GM12875 (cell line): Measurements from ENCODE around the gene FIBP.

ENCODE experiments used
- H3K4me3 ChIP-seq: one replicate; pipeline ENCODE4 v1.5.1; 2011; ENCODE audit warnings: low read depth, low read length, control low read depth
- TF ChIP-seq, protein P1 (sequence below): IDR thresholded peaks from 2 replicates; pipeline ENCODE4 v1.5.1; 2011; ENCODE audit warnings: low read depth, mild to moderate bottlenecking, control low read depth, inconsistent platforms, low read length, moderate library complexity, borderline replicate concordance; ENCODE audit not compliant: insufficient read depth

The FIBP gene

DNA sequence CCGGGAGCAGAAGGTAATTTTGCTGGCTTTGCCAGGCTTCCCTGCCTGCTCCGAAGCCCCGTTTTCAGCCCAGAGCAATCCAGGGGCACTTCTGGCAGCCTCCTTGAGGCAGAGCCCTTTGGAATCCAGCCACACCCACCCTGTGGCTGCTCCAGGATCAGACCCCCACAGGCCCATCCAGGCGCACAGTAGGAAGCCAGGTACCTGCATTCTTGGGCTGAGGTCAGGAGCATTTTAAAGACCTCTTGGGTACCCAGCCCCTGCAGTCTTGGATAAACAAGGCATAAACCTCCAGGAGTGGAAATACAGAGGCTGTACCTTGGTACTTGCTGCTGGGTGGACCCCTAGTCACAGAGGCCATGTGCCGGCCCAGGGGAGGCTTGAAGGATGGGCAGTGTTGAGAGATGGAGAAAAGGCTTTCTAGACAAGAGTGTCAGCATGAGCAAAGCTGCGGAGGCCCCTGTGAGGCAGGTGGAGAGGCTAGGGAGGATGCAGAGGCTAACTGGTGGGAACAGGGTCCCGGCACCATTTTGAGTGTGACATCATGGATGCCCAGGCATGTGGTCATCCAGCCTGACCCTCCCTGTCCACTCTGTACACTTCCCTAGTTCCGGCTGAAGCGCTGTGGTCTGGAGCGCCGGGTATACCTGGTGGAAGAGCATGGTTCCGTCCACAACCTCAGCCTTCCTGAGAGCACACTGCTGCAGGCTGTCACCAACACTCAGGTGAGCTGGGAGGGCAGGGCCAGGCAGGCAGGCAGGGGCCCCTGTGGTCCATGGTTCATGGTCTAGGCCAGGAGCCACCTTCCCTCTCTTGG lies 24.2 kb downstream of the FIBP start:
- TF ChIP-seq, protein P1, sequence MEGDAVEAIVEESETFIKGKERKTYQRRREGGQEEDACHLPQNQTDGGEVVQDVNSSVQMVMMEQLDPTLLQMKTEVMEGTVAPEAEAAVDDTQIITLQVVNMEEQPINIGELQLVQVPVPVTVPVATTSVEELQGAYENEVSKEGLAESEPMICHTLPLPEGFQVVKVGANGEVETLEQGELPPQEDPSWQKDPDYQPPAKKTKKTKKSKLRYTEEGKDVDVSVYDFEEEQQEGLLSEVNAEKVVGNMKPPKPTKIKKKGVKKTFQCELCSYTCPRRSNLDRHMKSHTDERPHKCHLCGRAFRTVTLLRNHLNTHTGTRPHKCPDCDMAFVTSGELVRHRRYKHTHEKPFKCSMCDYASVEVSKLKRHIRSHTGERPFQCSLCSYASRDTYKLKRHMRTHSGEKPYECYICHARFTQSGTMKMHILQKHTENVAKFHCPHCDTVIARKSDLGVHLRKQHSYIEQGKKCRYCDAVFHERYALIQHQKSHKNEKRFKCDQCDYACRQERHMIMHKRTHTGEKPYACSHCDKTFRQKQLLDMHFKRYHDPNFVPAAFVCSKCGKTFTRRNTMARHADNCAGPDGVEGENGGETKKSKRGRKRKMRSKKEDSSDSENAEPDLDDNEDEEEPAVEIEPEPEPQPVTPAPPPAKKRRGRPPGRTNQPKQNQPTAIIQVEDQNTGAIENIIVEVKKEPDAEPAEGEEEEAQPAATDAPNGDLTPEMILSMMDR, result no peak
- no peak overlapping the region for H3K4me3 ChIP-seq

DNA sequence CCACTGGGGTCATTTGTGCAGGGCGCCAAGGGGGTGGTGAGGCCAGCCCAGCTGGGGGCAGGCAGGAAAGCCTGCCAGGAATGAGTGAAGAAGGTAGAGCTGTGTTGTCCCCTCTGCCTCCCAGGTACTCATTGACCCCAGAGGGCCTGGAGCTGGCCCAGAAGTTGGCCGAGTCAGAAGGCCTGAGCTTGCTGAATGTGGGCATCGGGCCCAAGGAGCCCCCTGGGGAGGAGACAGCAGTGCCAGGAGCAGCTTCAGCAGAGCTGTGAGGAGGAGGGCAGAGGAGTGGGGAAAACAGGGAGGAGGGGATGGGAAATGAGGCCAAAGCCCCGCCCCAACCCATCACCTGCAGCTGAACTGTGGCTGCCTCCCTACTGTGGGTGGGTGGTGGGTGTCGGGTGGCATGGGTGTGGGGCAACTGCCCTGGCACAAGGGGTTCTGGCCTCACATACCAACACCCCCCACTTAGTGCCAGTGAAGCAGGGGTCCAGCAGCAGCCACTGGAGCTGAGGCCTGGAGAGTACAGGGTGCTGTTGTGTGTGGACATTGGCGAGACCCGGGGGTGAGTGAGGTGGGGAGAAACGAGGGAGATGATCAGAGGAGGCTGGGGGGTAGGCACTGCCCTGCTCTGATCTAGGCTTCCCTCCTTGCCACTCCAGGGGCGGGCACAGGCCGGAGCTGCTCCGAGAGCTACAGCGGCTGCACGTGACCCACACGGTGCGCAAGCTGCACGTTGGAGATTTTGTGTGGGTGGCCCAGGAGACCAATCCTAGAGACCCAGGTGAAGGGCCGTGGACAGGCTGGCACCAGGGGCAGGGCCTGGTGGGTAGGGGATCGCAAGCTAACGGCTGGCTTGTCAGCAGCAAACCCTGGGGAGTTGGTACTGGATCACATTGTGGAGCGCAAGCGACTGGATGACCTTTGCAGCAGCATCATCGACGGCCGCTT lies 25.1 kb downstream of the FIBP start:
- TF ChIP-seq, protein P1, result no peak
- H3K4me3 ChIP-seq, result no peak overlapping the region

DNA sequence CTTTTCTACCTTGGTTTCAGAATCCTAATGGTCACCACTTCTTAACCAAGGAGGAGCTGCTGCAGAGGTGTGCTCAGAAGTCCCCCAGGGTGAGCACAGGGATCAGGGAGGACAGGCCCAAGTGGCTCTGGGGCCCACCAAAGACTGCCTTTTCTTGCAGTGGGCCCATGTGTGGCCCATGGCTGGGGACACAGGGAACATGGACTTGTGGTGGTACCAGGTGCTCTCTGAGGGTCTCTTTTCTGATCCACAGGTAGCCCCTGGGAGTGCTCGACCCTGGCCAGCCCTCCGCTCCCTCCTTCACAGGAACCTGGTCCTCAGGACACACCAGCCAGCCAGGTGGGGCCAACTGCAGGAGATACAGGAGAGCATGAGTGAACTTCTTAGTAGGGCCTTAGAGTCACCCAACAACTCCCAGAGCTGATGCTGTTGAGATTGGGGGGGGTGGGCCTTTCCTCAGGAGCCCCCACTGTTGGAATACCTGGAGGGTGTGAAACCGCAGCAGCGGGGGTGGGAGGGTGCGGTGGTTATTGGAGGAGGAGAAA lies 26.0 kb downstream of the FIBP start:
- H3K4me3 ChIP-seq, result no peak overlapping the region
- TF ChIP-seq, protein P1, result no peak

DNA sequence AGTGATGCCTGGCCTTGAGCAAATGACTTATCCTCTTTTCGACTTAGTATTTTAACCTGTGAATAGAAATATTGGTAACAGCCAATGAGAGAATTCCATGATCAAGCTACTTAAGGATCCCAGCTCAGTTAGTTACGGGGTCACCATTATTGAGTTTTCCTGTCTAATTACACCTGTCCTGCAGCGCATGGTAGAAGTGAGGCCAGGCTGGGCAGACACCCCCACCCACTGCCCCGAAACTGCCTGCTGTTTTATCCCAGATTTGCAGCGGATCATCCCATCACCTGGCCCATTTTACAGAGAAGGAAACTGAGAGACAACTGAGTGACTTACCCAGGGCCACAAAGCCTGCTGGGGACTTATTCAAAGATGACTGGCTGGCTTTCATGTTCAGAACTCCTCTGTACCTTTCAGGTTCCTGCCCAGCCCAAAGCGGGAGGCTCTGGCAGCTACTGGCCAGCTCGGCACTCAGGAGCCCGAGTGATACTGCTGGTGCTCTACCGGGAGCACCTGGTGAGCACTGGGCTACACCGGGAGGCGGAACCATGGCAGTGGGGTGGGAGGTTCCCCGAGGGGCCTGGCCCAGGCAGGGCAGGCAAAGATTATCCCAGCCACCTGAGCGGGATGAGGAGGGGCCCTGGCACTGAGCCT lies 26.6 kb downstream of the FIBP start:
- H3K4me3 ChIP-seq, result peak overlapping the region; percentile 89
- TF ChIP-seq, protein P1, result no peak

DNA sequence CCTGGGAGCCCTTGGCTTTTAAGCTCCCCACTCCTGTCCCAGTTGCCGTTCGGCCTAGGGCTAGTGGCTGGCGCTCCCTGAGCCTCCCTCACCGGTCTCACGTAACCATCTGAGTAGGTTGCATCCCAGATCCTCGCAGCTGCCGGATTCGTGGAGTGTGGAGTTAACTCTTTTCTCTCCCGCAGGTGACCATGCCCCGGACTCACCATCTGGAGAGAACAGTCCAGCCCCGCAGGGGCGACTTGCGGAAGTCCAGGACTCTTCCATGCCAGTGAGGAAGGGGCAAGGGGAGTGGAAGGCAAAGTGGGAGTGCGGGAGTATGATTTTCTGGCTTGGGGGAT lies 27.1 kb downstream of the FIBP start:
- TF ChIP-seq, protein P1, result no peak
- H3K4me3 ChIP-seq, result peak overlapping the region; percentile 89

DNA sequence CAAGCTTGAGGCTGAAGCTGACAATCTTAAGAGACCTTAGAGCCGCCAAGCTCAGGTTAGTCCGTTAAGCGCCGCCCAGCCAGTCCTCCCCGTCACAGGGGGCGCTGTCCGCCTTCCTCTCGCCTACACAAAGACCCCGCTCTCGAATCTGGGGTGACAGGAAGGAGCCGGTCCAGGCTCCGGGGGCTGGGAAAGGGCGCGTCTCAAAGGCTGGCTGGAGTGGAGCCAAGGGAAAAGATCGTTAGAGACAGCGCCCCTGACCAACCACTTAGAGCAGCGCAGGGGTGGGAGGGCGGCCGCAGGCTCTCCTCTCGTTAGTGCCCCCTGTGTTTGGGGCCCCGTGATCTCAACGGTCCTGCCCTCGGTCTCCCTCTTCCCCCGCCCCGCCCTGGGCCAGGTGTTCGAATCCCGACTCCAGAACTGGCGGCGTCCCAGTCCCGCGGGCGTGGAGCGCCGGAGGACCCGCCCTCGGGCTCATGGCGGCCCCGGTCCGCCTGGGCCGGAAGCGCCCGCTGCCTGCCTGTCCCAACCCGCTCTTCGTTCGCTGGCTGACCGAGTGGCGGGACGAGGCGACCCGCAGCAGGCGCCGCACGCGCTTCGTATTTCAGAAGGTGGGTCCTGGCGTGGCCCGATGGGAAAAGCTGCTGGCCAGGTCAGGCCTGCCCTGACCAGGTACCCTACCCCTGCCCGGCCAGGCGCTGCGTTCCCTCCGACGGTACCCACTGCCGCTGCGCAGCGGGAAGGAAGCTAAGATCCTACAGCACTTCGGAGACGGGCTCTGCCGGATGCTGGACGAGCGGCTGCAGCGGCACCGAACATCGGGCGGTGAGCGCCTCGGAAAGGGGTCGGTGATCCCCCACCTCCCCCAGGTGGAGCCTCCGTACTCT lies 27.8 kb downstream of the FIBP start, which contains the start of gene MUS81:
Gene MUS81 (plus strand): TSS at position 156 of the 887 bp plus-strand sequence. CDS start 321 bp downstream, at position 477.
- TF ChIP-seq, protein P1, result peak; percentile 87
- H3K4me3 ChIP-seq, result peak within 1 kb of the TSS; percentile 93
